HUES6 (cell line): Measurements from ENCODE around the gene TRAF3.

ENCODE experiments used
- H3K27ac ChIP-seq: 2 replicates; pipeline ENCODE4 v1.7.0; 2013; ENCODE audit warnings: low read depth, mild to moderate bottlenecking, low read length, inconsistent platforms
- H3K27me3 ChIP-seq: 2 replicates; pipeline ENCODE4 v1.6.1; 2013; ENCODE audit warnings: low read length; ENCODE audit not compliant: control insufficient read depth, insufficient read depth
- H3K36me3 ChIP-seq: 2 replicates; pipeline ENCODE4 v1.6.1; 2013; ENCODE audit warnings: low read length; ENCODE audit not compliant: control insufficient read depth, insufficient read depth
- H3K4me1 ChIP-seq: 2 replicates; pipeline ENCODE4 v1.6.1; 2013; ENCODE audit warnings: low read length; ENCODE audit not compliant: control insufficient read depth, insufficient read depth
- H3K4me3 ChIP-seq: 2 replicates; pipeline ENCODE4 v1.5.1; 2013; ENCODE audit warnings: low read depth, low read length
- H3K9ac ChIP-seq: one replicate; pipeline ENCODE4 v1.6.1; 2013; ENCODE audit warnings: mild to moderate bottlenecking, low read length
- H3K9me3 ChIP-seq: 2 replicates; pipeline ENCODE4 v1.6.1; 2013; ENCODE audit warnings: low read depth, low read length; ENCODE audit not compliant: control insufficient read depth, insufficient read depth

Gene TRAF3

GRCh38 chr14:102898298-102898697 is 121.0 kb downstream of the TRAF3 start:
- Histone ChIP-seq H3K4me3 (no peak overlapping the region), H3K36me3 (peaks cover 11% of the 10 kb centered on the region; the same call in 1 of the 2 replicates), H3K4me1 (no peaks in the 10 kb centered on the region), H3K9me3 (no peaks in the 10 kb centered on the region), H3K27me3 (no peaks in the 10 kb centered on the region), H3K9ac (no peak overlapping the region), H3K27ac (no peak overlapping the region)

DNA sequence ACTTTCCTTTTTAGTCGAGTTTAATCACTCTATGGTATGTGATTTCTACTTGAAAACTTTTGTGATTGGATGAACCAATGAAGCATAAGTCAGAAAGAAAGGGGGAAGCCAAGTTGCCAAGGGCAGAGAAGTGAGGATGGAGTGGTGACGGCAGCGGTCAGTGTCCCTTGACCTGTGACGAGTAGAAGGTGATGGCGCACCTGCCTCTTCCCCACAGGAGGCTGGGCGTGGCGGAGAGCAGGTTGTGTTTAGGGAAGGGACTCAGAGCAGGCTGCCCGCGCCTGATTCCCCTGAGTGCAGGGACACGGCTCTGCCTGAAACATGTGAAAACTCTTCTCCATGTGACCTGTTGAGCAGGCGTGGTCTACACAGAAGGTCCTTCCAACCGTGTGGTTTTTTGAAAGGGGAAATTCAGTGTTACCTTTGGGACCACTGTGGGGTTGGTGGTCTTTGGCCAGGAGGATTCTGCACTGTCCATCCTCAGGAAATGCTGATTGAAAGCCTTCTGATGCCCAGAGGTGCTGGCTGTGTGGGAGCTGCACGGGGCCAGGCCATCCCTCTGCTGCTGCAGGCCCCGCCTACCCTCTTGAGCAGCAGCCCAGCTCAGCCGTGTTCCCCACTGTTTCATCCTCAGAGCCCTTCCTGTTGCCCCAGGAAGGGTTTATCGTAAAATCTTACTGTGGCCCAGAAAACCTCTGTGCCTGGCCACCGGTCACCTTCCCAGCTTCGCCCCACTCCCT is 121.7 kb downstream of the TRAF3 start:
- H3K27me3 ChIP-seq, result no peaks in the 10 kb centered on the region
- no peak overlapping the region for H3K27ac ChIP-seq
- no peak overlapping the region for H3K9ac ChIP-seq
- no peak overlapping the region for H3K4me3 ChIP-seq
- H3K36me3 ChIP-seq, result peaks cover 14% of the 10 kb centered on the region; the same call in 1 of the 2 replicates
- no peaks in the 10 kb centered on the region for H3K4me1 ChIP-seq
- H3K9me3 ChIP-seq, result no peaks in the 10 kb centered on the region

- no peak overlapping the region for H3K9ac ChIP-seq
- no peak overlapping the region for H3K27ac ChIP-seq
- H3K27me3 ChIP-seq, result no peaks in the 10 kb centered on the region
- H3K9me3 ChIP-seq, result no peaks in the 10 kb centered on the region
- no peak overlapping the region for H3K4me3 ChIP-seq
- H3K4me1 ChIP-seq, result no peaks in the 10 kb centered on the region
- H3K36me3 ChIP-seq, result peaks cover 14% of the 10 kb centered on the region; the same call in 1 of the 2 replicates
Observed at GRCh38 chr14:102899516-102899900, 122.3 kb downstream of the TRAF3 start.

DNA sequence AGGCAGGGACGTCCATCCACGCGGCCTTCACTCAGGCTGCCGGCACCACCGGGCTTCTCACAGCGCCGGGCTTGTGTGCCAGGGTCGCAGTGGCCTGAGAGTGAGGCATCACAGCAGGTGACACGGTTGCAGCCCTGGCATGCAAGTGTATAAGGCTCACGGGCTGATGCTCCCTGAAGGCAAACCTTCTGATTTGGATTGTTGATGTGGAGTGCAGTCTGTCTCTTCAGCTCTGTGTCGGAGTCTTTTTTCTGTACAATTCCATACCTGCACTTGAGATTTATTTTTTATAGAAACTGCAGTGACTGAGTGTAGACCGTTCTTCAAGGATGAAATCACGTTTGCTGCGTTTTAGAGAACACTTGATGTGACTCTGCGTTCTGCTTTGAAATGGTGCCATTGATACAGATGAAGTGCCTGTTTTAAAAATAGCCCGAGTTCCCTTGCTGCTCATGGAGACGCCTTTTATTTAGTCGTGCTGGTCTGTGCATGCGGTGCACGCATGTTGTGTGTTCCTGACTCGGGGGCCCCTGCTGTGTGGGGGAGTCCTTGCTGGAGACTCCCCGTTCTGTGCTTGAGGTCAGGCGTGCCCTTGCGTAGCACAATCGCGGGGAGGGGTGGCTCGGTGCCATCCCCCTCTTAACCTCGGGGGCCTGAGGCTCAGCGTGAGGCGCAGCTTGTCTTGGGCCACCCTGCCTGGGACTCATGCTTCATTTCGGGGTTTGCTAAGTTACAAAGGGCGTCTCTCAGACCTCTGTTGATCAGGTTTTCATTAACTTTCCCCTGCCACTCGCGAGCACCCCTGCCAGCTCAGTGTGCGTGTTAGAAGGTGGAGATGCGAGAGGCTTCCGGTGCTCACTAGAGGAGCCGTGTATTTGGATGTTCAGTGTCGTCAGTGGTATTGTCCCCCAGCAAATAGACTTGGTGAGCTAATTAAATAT is 123.7 kb downstream of the TRAF3 start:
- Histone ChIP-seq H3K4me3 (no peak overlapping the region), H3K27me3 (no peaks in the 10 kb centered on the region), H3K9ac (no peak overlapping the region), H3K27ac (no peak overlapping the region), H3K4me1 (no peaks in the 10 kb centered on the region), H3K9me3 (no peaks in the 10 kb centered on the region; the same call in 1 of the 2 replicates), H3K36me3 (peaks cover 22% of the 10 kb centered on the region)

DNA sequence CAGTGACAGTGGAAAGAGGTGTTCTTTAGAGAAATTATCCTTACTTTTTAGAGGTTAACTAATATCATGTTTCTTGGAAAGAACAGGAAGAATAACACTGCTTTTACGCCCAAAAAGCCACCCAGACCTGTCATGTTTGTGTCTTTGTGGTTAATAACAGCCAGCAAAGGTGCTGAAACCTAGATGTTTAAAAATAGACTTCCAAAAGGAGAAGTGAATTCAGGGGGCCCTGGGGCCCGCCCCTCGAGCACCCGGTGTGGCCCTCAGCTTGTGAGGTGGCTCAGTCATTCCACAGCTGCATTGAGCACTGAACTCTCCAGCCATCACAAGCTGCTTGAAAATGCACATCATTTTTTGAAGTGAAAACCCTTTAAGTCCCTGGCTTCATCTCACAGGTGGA is 124.4 kb downstream of the TRAF3 start:
- H3K36me3 ChIP-seq, result peaks cover 27% of the 10 kb centered on the region
- H3K4me3 ChIP-seq, result no peak overlapping the region
- peaks cover 4% of the 10 kb centered on the region for H3K9me3 ChIP-seq
- H3K27me3 ChIP-seq, result no peaks in the 10 kb centered on the region
- H3K9ac ChIP-seq, result no peak overlapping the region
- no peak overlapping the region for H3K27ac ChIP-seq
- no peaks in the 10 kb centered on the region for H3K4me1 ChIP-seq

DNA sequence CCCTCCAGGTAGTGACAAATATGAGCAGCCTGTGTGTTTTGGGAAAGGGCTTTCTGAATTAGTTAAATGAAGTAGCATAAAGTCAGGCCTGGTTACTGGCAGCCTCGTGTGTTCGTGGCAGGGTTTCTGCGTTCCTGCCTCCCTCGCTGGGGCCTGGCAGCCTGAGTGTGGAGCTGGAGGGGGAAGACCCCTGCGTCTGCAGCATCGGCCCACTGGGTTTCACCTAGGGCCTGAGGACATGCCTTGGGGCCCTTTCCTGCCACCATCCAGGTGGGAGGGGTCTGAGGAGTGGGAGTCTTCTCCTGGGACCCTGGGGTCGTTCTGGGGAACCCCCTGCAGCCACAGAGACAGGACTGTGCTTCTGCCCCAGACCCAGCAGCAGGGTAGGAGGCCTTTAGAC is 124.8 kb downstream of the TRAF3 start:
- Histone ChIP-seq H3K4me1 (no peaks in the 10 kb centered on the region), H3K36me3 (peaks cover 31% of the 10 kb centered on the region), H3K27me3 (no peaks in the 10 kb centered on the region), H3K9ac (no peak overlapping the region), H3K4me3 (no peak overlapping the region), H3K9me3 (peaks cover 8% of the 10 kb centered on the region), H3K27ac (no peak overlapping the region; the same call in 1 of the 2 replicates)

- no peak overlapping the region for H3K4me3 ChIP-seq
- no peak overlapping the region for H3K27ac ChIP-seq
- no peaks in the 10 kb centered on the region for H3K4me1 ChIP-seq
- no peak overlapping the region for H3K9ac ChIP-seq
- no peaks in the 10 kb centered on the region for H3K27me3 ChIP-seq
- H3K36me3 ChIP-seq, result peaks cover 36% of the 10 kb centered on the region
- peaks cover 13% of the 10 kb centered on the region for H3K9me3 ChIP-seq
Observed at GRCh38 chr14:102902523-102903247, 125.4 kb downstream of the TRAF3 start.

- Histone ChIP-seq H3K36me3 (peaks cover 37% of the 10 kb centered on the region), H3K9ac (no peak overlapping the region)
Observed at GRCh38 chr14:102903248-102903888, 126.1 kb downstream of the TRAF3 start.

GRCh38 chr14:102903889-102904512 is 126.8 kb downstream of the TRAF3 start:
- H3K36me3 ChIP-seq, result peaks cover 37% of the 10 kb centered on the region

More at GRCh38 chr14:102903248-102903888, 126.1 kb downstream of the TRAF3 start:
- peaks cover 14% of the 10 kb centered on the region for H3K9me3 ChIP-seq
- peak overlapping the region; percentile 32; the same call in 1 of the 2 replicates for H3K27ac ChIP-seq
- no peak overlapping the region for H3K4me3 ChIP-seq
- H3K27me3 ChIP-seq, result no peaks in the 10 kb centered on the region
- no peaks in the 10 kb centered on the region for H3K4me1 ChIP-seq

More at GRCh38 chr14:102903889-102904512, 126.8 kb downstream of the TRAF3 start:
- H3K9ac ChIP-seq, result no peak overlapping the region
- H3K9me3 ChIP-seq, result peaks cover 14% of the 10 kb centered on the region
- no peaks in the 10 kb centered on the region for H3K4me1 ChIP-seq
- peak overlapping the region; percentile 32; the same call in 1 of the 2 replicates for H3K27ac ChIP-seq
- H3K27me3 ChIP-seq, result no peaks in the 10 kb centered on the region
- no peak overlapping the region for H3K4me3 ChIP-seq
